ENCODE measurements around the gene ZIC5. TPM values are rescaled to one million over a fixed set of nuclear protein-coding genes. Genes with fewer than 3 reads are reported as not detected.

Gene ZIC5
- total RNA-seq, 3 donors from 2014 or later (not counting 1 experiment from before 2014, with no cell fraction given): not detected

- TF ChIP-seq, protein P1, sequence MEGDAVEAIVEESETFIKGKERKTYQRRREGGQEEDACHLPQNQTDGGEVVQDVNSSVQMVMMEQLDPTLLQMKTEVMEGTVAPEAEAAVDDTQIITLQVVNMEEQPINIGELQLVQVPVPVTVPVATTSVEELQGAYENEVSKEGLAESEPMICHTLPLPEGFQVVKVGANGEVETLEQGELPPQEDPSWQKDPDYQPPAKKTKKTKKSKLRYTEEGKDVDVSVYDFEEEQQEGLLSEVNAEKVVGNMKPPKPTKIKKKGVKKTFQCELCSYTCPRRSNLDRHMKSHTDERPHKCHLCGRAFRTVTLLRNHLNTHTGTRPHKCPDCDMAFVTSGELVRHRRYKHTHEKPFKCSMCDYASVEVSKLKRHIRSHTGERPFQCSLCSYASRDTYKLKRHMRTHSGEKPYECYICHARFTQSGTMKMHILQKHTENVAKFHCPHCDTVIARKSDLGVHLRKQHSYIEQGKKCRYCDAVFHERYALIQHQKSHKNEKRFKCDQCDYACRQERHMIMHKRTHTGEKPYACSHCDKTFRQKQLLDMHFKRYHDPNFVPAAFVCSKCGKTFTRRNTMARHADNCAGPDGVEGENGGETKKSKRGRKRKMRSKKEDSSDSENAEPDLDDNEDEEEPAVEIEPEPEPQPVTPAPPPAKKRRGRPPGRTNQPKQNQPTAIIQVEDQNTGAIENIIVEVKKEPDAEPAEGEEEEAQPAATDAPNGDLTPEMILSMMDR (IDR thresholded peaks at IDR 0.05): no peak
Measured at GRCh38 chr13:99926014-99926731, 45.4 kb downstream of the ZIC5 start.

DNA sequence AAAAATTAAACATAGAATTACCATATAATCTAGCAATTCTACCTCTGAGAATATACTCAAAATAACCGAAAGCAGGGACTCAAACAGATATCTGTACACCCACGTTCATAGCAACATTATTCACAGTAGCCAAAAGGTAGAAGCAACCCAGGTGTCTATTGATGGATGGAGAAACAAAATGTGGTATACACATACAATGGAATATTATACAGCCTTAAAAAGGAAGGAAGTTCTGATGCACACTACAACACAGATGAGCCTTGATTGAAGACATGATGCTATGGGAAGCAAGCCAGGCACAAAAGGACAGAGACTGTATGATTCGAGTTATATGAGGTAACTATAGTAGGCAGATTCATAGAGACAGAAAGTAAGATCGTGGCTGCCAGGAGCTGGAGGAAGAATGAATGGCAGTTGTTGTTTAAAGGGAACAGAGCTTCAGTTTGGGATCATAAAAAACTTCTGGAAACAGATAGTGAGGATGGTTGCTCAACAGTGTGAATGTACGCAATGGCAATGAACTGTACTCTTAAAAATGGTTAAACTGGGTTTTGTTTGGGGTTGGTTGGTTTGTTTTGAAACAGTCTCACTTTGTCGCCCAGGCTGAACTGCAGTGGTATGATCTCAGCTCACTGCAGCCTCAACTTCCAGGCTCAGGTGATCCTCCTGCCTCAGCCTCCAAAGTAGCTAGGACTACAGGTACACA lies 47.5 kb downstream of the ZIC5 start:
- H3K36me3 Mint-ChIP-seq: no peaks in the 10 kb centered on the region
- intact Hi-C loops (cut with micrococcal nuclease): no loop called here
- Histone ChIP-seq H3K27me3 (ENCODE audit: control insufficient read depth, insufficient read depth, low read length) (peaks cover 2% of the 10 kb centered on the region), H3K36me3 (ENCODE audit: control insufficient read depth, insufficient read depth, low read length) (no peaks in the 10 kb centered on the region), H3K4me3 (ENCODE audit: low read length) (no peak overlapping the region), H3K9me3 (ENCODE audit: control insufficient read depth, insufficient read depth, low read length) (no peaks in the 10 kb centered on the region), H3K4me1 (ENCODE audit: control insufficient read depth, insufficient read depth, low read length) (no peaks in the 10 kb centered on the region), H3K27ac (ENCODE audit: low read length) (no peak overlapping the region)
- ATAC-seq: no peak
- TF ChIP-seq, protein P1 (IDR thresholded peaks at IDR 0.05): no peak
- no peak for DNase-seq
- H3K27ac Mint-ChIP-seq: no peak overlapping the region
- no peak overlapping the region for H3K4me3 Mint-ChIP-seq
- H3K27me3 Mint-ChIP-seq (ENCODE audit: low read depth in 2 of 2): peaks cover 28 to 41% of the 10 kb centered on the region in 2 donors
- H3K9me3 Mint-ChIP-seq: peaks cover 0 to 2% of the 10 kb centered on the region in 2 donors
- H3K4me1 Mint-ChIP-seq: no peaks in the 10 kb centered on the region
- 91% methylated on average over 5 of the region's 6 CpGs for WGBS (ENCODE audit: insufficient coverage)

More at GRCh38 chr13:99926014-99926731, 45.4 kb downstream of the ZIC5 start:
- WGBS (ENCODE audit: insufficient coverage): 80% methylated on average over 29 of the region's 29 CpGs
- intact Hi-C loops (cut with micrococcal nuclease): no loop called here
- Mint-ChIP-seq H3K4me3 (no peak overlapping the region), H3K4me1 (no peaks in the 10 kb centered on the region), H3K9me3 (peaks cover 0 to 2% of the 10 kb centered on the region in 2 donors), H3K27ac (no peak overlapping the region), H3K27me3 (ENCODE audit: low read depth in 2 of 2) (peaks cover 32 to 40% of the 10 kb centered on the region in 2 donors), H3K36me3 (no peaks in the 10 kb centered on the region)
- Histone ChIP-seq H3K27ac (ENCODE audit: low read length) (no peak overlapping the region), H3K4me3 (ENCODE audit: low read length) (no peak overlapping the region), H3K4me1 (ENCODE audit: control insufficient read depth, insufficient read depth, low read length) (no peaks in the 10 kb centered on the region), H3K36me3 (ENCODE audit: control insufficient read depth, insufficient read depth, low read length) (no peaks in the 10 kb centered on the region), H3K27me3 (ENCODE audit: control insufficient read depth, insufficient read depth, low read length) (peaks cover 2% of the 10 kb centered on the region), H3K9me3 (ENCODE audit: control insufficient read depth, insufficient read depth, low read length) (no peaks in the 10 kb centered on the region)
- ATAC-seq: no peak
- no peak for DNase-seq

GRCh38 chr13:99922631-99923404 lies 48.7 kb downstream of the ZIC5 start:
- H3K36me3 Mint-ChIP-seq: no peaks in the 10 kb centered on the region
- H3K9me3 ChIP-seq (ENCODE audit: control insufficient read depth, insufficient read depth, low read length): no peaks in the 10 kb centered on the region

More at GRCh38 chr13:99922631-99923404, 48.7 kb downstream of the ZIC5 start:
- H3K4me1 Mint-ChIP-seq: no peaks in the 10 kb centered on the region
- Histone ChIP-seq H3K4me1 (ENCODE audit: control insufficient read depth, insufficient read depth, low read length) (no peaks in the 10 kb centered on the region), H3K4me3 (ENCODE audit: low read length) (no peak overlapping the region), H3K27ac (ENCODE audit: low read length) (no peak overlapping the region), H3K27me3 (ENCODE audit: control insufficient read depth, insufficient read depth, low read length) (peaks cover 2% of the 10 kb centered on the region), H3K36me3 (ENCODE audit: control insufficient read depth, insufficient read depth, low read length) (no peaks in the 10 kb centered on the region)
- no peak overlapping the region for H3K27ac Mint-ChIP-seq
- H3K4me3 Mint-ChIP-seq: no peak overlapping the region
- intact Hi-C loops (cut with micrococcal nuclease): no loop called here
- H3K9me3 Mint-ChIP-seq: peaks cover 0 to 2% of the 10 kb centered on the region in 2 donors
- no peak for DNase-seq
- ATAC-seq: no peak
- TF ChIP-seq, protein P1 (IDR thresholded peaks at IDR 0.05): no peak
- WGBS (ENCODE audit: insufficient coverage): 81% methylated on average over 20 of the region's 20 CpGs
- H3K27me3 Mint-ChIP-seq (ENCODE audit: low read depth in 2 of 2): peaks cover 34 to 50% of the 10 kb centered on the region in 2 donors

Measured in natural killer cell (primary cell).